Pulmonary artery endothelial cell (primary cell): Measurements from ENCODE around the gene PIK3AP1. TPM values are rescaled to one million over a fixed set of nuclear protein-coding genes. Genes with fewer than 3 reads are reported as not detected.
A peak's percentile ranks its signal among the peaks of the same experiment; 100 is the strongest.
"Not testable (repeated sequence)": the region's sequence is repeated elsewhere in the genome, so short reads cannot be mapped to it uniquely, and the experiment has no call there.

ENCODE experiments used
- DNase-seq: peaks from one replicate; pipeline ENCODE4 v3.0.0-alpha.2; 2011; ENCODE audit warnings: low read depth, low spot score
- total RNA-seq: library from RNA; depleted of rRNA; stranded (reverse); fragments of >200 nt; gene quantifications from 2 replicates; pipeline ENCODE4 v1.2.3, GENCODE V29; 2014

PIK3AP1 gene
- 0.13 and 0.21 TPM in 2 replicates for total RNA-seq

- no peak for DNase-seq
These were observed at the start of gene PIK3AP1 for GRCh38 chr10:96720422-96721206. TSS of gene PIK3AP1 (minus strand) at chr10:96720514. CDS start at chr10:96720394, 120 bp downstream.

GRCh38 chr10:96768136-96768535 is 47.8 kb upstream of the PIK3AP1 start:
- no peak for DNase-seq

- no peak for DNase-seq
These were observed 47.3 kb upstream of the PIK3AP1 start for GRCh38 chr10:96767611-96768010.

- peak; percentile 5 for DNase-seq
These were observed 45.3 kb upstream of the PIK3AP1 start for GRCh38 chr10:96765406-96766240.

- no peak for DNase-seq
These were observed 44.2 kb upstream of the PIK3AP1 start for GRCh38 chr10:96764425-96765060.

GRCh38 chr10:96758423-96758822 is 38.1 kb upstream of the PIK3AP1 start:
- no peak for DNase-seq

- DNase-seq = no peak
These were observed 36.0 kb upstream of the PIK3AP1 start for GRCh38 chr10:96756111-96756903.

- DNase-seq = no peak
These were observed 33.6 kb upstream of the PIK3AP1 start for GRCh38 chr10:96753956-96754355.

GRCh38 chr10:96752375-96752774 is 32.1 kb upstream of the PIK3AP1 start:
- DNase-seq = no peak

- DNase-seq = not testable (repeated sequence)
These were observed 30.0 kb upstream of the PIK3AP1 start for GRCh38 chr10:96750316-96750715.

GRCh38 chr10:96747734-96748550 is 27.6 kb upstream of the PIK3AP1 start:
- no peak for DNase-seq

- DNase-seq = no peak
These were observed 26.2 kb upstream of the PIK3AP1 start for GRCh38 chr10:96746503-96746902.

- DNase-seq = no peak
These were observed 25.6 kb upstream of the PIK3AP1 start for GRCh38 chr10:96745950-96746349.

- no peak for DNase-seq
These were observed 23.8 kb upstream of the PIK3AP1 start for GRCh38 chr10:96743988-96744585.

- DNase-seq = not testable (repeated sequence)
These were observed 21.2 kb upstream of the PIK3AP1 start for GRCh38 chr10:96741557-96741956.

GRCh38 chr10:96740579-96741281 is 20.4 kb upstream of the PIK3AP1 start:
- no peak for DNase-seq

- DNase-seq = no peak
These were observed 19.8 kb upstream of the PIK3AP1 start for GRCh38 chr10:96740141-96740540.

GRCh38 chr10:96737307-96737902 is 17.1 kb upstream of the PIK3AP1 start:
- DNase-seq = not testable (repeated sequence)

GRCh38 chr10:96724621-96725020 is 4.3 kb upstream of the PIK3AP1 start:
- DNase-seq = no peak
